Left lung (tissue), 10 donors: Measurements from ENCODE around the gene MORC3. TPM values are rescaled to one million over a fixed set of nuclear protein-coding genes. Genes with fewer than 3 reads are reported as not detected.

Source experiments
- ATAC-seq: fragments of 200-7000 bp; cut with Tn5 transposase; one replicate; pipeline ENCODE4 v1.9.1; 2020; ENCODE audit warnings: moderate library complexity
- DNase-seq, 4 donors: peaks; one replicate each; pipeline ENCODE4 v3.0.0-alpha.2; 2013 to 2020
- H3K27ac ChIP-seq, 2 donors: fragments of 200-600 bp; sonication (generic) in 1 of 2; one replicate each; pipeline versions ENCODE4 v1.5.0 to v1.8.0; 2020 to 2021
- H3K27me3 ChIP-seq, 2 donors: fragments of 200-600 bp; sonication (generic) in 1 of 2; one replicate each; pipeline versions ENCODE4 v1.5.0 to v1.8.0; 2020 to 2021
- H3K36me3 ChIP-seq, 2 donors: fragments of 200-600 bp; sonication (generic) in 1 of 2; one replicate each; pipeline versions ENCODE4 v1.5.0 to v1.8.0; 2020 to 2021
- H3K4me1 ChIP-seq, 2 donors: fragments of 200-600 bp; one replicate each; pipeline ENCODE4 v1.8.0; 2021
- H3K4me3 ChIP-seq, 2 donors: fragments of 200-600 bp; sonication (generic) in 1 of 2; one replicate each; pipeline versions ENCODE4 v1.5.0 to v1.8.0; 2020 to 2021; ENCODE audit warnings: mild to moderate bottlenecking in 1 of 2
- H3K9me3 ChIP-seq, 2 donors: fragments of 200-600 bp; sonication (generic) in 1 of 2; one replicate each; pipeline versions ENCODE4 v1.5.0 to v1.8.0; 2020 to 2021
- intact Hi-C, 2 donors: fragments of 100-400 bp; cut with DNase I; formaldehyde crosslinking; loops; one replicate each; pipeline versions ENCODE4 v1.11.2 to v1.14.2; 2022
- polyA plus RNA-seq, 6 donors: library from polyadenylated mRNA; unstranded; fragments of 120-200 nt; gene quantifications; one replicate each; pipeline ENCODE4 v1.2.1, GENCODE V29; 2013; ENCODE audit not compliant: insufficient read length in 6 of 6
- total RNA-seq, 2 donors: library from RNA; stranded (reverse); fragmentation: NEBNext Ultra II Directional; extraction: Animal tissue kit (Norgen Biotek cat#: 25700); gene quantifications; one replicate each; pipeline ENCODE4 v1.2.1, GENCODE V29; 2021
- TF ChIP-seq, protein P1 (sequence below), 2 donors: fragments of 200-600 bp; sonication (generic) in 1 of 2; IDR thresholded peaks; one replicate each; pipeline versions ENCODE4 v1.5.0 to v1.8.0; 2021; ENCODE audit warnings: antibody characterized with exemption in 2 of 2
- donor health status: DM: no; HTN: yes; CAD: no.
- donor health status: DM: no; HTN: no; CAD: no.

Gene MORC3
- total and polyA plus RNA-seq, 8 donors = 25.6 to 61.4 (median 48.1) TPM

DNA sequence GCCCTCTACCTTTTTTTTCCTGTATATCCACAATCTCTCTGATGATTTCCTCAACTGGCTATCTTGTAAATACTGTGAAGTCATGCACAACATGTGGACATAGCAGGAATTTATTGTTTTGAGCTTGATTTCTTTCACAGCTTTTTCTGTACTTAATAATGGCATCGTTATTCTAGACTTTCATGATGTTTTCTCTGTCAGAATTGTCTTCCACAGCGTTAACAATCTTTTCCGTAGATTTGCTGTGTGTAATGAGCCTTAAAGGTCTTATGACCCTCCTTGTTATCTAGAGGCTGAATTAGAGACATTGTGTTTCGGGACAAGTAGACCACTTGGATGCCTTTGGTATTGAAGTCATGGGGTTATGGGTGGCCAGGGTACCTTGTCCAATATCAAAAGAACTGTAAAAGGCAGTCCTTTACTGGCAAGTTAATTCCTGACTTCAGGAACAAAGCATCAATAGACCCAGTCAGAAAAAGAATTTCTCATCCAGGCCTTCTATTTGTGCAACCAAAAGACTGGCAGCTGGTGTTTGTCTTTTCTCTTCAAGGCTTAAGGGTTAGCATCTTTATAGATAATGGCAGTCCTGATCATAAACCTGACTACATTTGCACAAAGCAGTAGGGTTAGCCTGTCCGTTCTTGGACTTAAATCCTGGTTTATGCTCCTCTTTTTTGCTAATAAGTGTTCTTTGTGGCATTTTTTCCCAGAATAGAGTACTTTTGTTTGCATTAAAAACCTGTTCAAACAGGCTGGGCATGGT lies 35.1 kb downstream of the MORC3 start:
- intact Hi-C loops = no loop called here
- Histone ChIP-seq H3K9me3 (no peaks in the 10 kb centered on the region), H3K27ac (no peak overlapping the region), H3K36me3 (peaks cover 0 to 95% of the 10 kb centered on the region in 2 donors), H3K4me1 (no peaks in the 10 kb centered on the region), H3K4me3 (no peak overlapping the region), H3K27me3 (no peaks in the 10 kb centered on the region)
- DNase-seq (no peak), ATAC-seq (no peak)
- TF ChIP-seq, protein P1, sequence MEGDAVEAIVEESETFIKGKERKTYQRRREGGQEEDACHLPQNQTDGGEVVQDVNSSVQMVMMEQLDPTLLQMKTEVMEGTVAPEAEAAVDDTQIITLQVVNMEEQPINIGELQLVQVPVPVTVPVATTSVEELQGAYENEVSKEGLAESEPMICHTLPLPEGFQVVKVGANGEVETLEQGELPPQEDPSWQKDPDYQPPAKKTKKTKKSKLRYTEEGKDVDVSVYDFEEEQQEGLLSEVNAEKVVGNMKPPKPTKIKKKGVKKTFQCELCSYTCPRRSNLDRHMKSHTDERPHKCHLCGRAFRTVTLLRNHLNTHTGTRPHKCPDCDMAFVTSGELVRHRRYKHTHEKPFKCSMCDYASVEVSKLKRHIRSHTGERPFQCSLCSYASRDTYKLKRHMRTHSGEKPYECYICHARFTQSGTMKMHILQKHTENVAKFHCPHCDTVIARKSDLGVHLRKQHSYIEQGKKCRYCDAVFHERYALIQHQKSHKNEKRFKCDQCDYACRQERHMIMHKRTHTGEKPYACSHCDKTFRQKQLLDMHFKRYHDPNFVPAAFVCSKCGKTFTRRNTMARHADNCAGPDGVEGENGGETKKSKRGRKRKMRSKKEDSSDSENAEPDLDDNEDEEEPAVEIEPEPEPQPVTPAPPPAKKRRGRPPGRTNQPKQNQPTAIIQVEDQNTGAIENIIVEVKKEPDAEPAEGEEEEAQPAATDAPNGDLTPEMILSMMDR (IDR thresholded peaks at IDR 0.05) = no peak

DNA sequence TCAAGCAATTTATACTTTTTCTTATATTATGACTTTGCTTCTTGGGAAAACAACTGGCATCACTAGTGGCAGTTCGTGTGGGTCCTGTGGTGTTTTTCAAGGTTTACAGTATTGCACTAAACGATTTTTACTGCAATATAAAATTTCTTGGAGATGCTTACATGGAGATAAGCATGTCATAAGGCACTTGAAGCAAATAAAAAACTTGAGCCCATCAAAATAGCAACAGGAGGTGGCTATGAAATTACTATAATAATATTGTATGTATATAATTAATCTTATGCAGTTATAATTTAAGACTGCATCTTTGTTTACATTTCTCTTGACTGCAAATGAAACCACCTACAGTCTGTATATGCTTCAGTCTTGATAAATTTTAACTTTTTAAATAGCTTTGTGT lies 35.9 kb downstream of the MORC3 start:
- H3K27ac ChIP-seq = no peak overlapping the region
- H3K4me1 ChIP-seq = no peaks in the 10 kb centered on the region
- intact Hi-C loops = no loop called here
- H3K27me3 ChIP-seq = no peaks in the 10 kb centered on the region
- TF ChIP-seq, protein P1 (IDR thresholded peaks at IDR 0.05) = no peak
- no peak overlapping the region for H3K4me3 ChIP-seq
- no peaks in the 10 kb centered on the region for H3K9me3 ChIP-seq
- H3K36me3 ChIP-seq = peaks cover 0 to 96% of the 10 kb centered on the region in 2 donors
- no peak for ATAC-seq
- DNase-seq = no peak

DNA sequence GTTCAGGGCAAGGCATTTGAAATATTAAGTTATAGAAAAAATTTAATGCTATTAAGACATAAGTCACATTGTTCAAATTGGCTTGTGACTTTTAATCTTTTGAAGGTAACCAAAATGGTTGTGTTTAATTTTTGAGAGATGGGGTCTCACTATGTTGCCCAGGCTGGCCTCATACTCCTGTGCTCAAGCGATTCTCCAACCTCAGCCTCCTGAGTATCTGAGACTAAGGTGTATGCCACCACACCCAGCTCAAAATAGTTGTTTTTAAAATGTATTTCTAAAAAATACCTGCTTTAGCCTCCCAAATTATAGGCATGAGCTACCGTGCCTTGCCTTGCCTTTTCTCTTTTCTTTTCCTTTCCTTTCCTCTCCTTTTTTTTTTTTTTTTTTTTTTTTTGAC lies 39.2 kb downstream of the MORC3 start:
- Histone ChIP-seq H3K4me3 (no peak overlapping the region), H3K36me3 (peaks cover 0 to 100% of the 10 kb centered on the region in 2 donors), H3K9me3 (no peaks in the 10 kb centered on the region), H3K4me1 (no peaks in the 10 kb centered on the region), H3K27ac (no peak overlapping the region), H3K27me3 (no peaks in the 10 kb centered on the region)
- intact Hi-C loops = no loop called here
- no peak for DNase-seq
- no peak for ATAC-seq
- TF ChIP-seq, protein P1 (IDR thresholded peaks at IDR 0.05) = no peak

DNA sequence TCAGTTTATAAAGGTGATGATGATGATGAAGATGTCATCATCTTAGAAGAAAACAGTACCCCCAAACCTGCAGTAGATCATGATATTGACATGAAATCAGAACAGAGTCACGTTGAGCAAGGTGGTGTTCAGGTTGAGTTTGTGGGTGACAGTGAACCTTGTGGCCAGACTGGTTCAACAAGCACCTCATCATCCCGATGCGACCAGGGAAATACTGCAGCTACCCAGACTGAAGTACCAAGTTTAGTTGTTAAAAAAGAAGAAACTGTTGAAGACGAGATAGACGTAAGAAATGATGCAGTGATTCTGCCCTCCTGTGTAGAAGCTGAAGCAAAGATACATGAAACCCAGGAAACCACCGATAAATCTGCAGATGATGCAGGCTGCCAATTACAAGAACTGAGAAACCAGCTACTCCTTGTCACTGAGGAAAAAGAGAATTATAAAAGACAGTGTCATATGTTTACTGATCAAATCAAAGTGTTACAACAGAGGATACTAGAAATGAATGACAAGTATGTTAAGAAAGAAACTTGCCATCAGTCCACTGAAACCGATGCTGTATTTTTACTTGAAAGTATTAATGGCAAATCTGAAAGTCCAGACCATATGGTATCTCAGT lies 49.2 kb downstream of the MORC3 start:
- Histone ChIP-seq H3K27ac (no peak overlapping the region), H3K9me3 (no peaks in the 10 kb centered on the region), H3K4me1 (no peaks in the 10 kb centered on the region), H3K36me3 (peaks cover 0 to 100% of the 10 kb centered on the region in 2 donors), H3K27me3 (no peaks in the 10 kb centered on the region), H3K4me3 (no peak overlapping the region)
- intact Hi-C loops = no loop called here
- DNase-seq (no peak), ATAC-seq (no peak)
- TF ChIP-seq, protein P1 (IDR thresholded peaks at IDR 0.05) = no peak

DNA sequence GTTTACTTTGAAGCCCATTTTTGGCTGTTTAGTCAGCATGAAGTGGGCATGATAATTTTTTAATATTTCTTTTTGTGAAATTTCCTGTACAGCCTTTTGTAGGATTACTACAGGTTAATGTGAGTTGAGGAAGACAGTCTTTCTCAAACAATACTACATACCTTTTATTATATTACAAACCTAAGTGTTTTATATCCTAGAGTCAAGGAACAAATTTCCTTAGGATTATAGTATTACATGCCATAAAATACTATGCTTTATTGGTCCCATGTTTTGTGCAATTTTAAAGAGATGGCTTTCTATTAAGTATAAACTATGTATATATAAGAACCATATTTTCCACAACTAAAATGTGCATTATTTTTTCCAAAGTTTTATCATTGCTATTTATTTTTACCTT lies 56.0 kb downstream of the MORC3 start:
- no peak for ATAC-seq
- H3K36me3 ChIP-seq = peaks cover 0 to 80% of the 10 kb centered on the region in 2 donors

More for the DNA sequence above, 56.0 kb downstream of the MORC3 start:
- Histone ChIP-seq H3K27ac (no peak overlapping the region), H3K27me3 (no peaks in the 10 kb centered on the region), H3K4me1 (no peaks in the 10 kb centered on the region), H3K9me3 (no peaks in the 10 kb centered on the region), H3K4me3 (no peak overlapping the region)
- intact Hi-C loops = no loop called here
- DNase-seq = no peak
- TF ChIP-seq, protein P1 (IDR thresholded peaks at IDR 0.05) = no peak
